SK-N-SH (cell line): ENCODE data around the gene ABCC10. TPM values are rescaled to one million over a fixed set of nuclear protein-coding genes. Genes with fewer than 3 reads are reported as not detected.

Experiments used
- CTCF ChIA-PET: fragments of 300-600, 350-600 bp; formaldehyde crosslinking; extraction: SDS; loops from one replicate; lab custom pipeline; 2021; lab: Yijun Ruan, JAX
- POLR2A ChIA-PET: fragments of 350-600 bp; sonication (Branson Sonifier 250); formaldehyde crosslinking; extraction: SDS; loops from one replicate; lab custom pipeline; 2020; ENCODE audit warnings: antibody characterized with exemption, inconsistent platforms; lab: Yijun Ruan, JAX
- DNase-seq: peaks from one replicate; pipeline ENCODE4 v3.0.0; 2012
- H2AFZ ChIP-seq: fragments of 200-600 bp; sonication (generic); 2 replicates; pipeline ENCODE4 v1.8.1; 2016; ENCODE audit warnings: antibody characterized with exemption, mild to moderate bottlenecking, low read depth
- H3F3A ChIP-seq: fragments of 200-600 bp; sonication (generic); replicated peaks from 2 replicates; pipeline ENCODE3; 2016; ENCODE audit warnings: antibody characterized with exemption, mild to moderate bottlenecking; ENCODE audit not compliant: insufficient read depth
- H3K27ac ChIP-seq, 2 experiments: fragments of 200-500 bp in 1 of 2; fragments of 200-600 bp in 1 of 2; sonication (Bioruptor generic) in 1 of 2; sonication (generic), shearing (Covaris generic) in 1 of 2; 2 replicates each; pipeline versions ENCODE4 v1.5.1 to v1.6.1; 2014 to 2016; ENCODE audit warnings: low read depth in 2 of 2, inconsistent platforms in 1 of 2, low read length in 1 of 2, mild to moderate bottlenecking in 1 of 2, mixed read lengths in 1 of 2
- H3K27me3 ChIP-seq: fragments of 200-600 bp; sonication (generic), shearing (Covaris generic); 2 replicates; pipeline ENCODE4 v1.6.1; 2016; ENCODE audit warnings: mixed run types; ENCODE audit not compliant: insufficient read depth
- H3K36me3 ChIP-seq, 2 experiments: fragments of 200-500 bp in 1 of 2; fragments of 200-600 bp in 1 of 2; sonication (Bioruptor generic) in 1 of 2; sonication (generic) in 1 of 2; replicated peaks in 1 of 2; 2 replicates each; pipeline versions ENCODE3 to v1.5.1; 2014 to 2016; ENCODE audit warnings: low read length in 1 of 2, mild to moderate bottlenecking in 1 of 2; ENCODE audit not compliant: insufficient read depth in 2 of 2, control insufficient read depth in 1 of 2
- H3K4me1 ChIP-seq, 2 experiments: fragments of 200-500 bp in 1 of 2; fragments of 200-600 bp in 1 of 2; sonication (Bioruptor generic) in 1 of 2; sonication (generic), shearing (Covaris generic) in 1 of 2; 2 replicates each; pipeline versions ENCODE4 v1.5.1 to v1.6.1; 2014 to 2016; ENCODE audit warnings: low read depth in 1 of 2, low read length in 1 of 2, mixed run types in 1 of 2; ENCODE audit not compliant: insufficient read depth in 2 of 2, control insufficient read depth in 1 of 2
- H3K4me2 ChIP-seq: fragments of 200-600 bp; sonication (generic), shearing (Covaris generic); 2 replicates; pipeline ENCODE4 v1.6.1; 2017; ENCODE audit warnings: mixed run types
- H3K4me3 ChIP-seq, 2 experiments: fragments of 200-500 bp in 1 of 2; fragments of 200-600 bp in 1 of 2; sonication (Bioruptor generic) in 1 of 2; sonication (generic), shearing (Covaris generic) in 1 of 2; 2 replicates each; pipeline versions ENCODE4 v1.5.1 to v1.8.1; 2014 to 2016; ENCODE audit warnings: low read depth in 2 of 2, inconsistent platforms in 1 of 2, low read length in 1 of 2, mild to moderate bottlenecking in 1 of 2, mixed read lengths in 1 of 2, moderate library complexity in 1 of 2
- H3K79me2 ChIP-seq: fragments of 200-600 bp; sonication (generic); 2 replicates; pipeline ENCODE4 v1.8.1; 2017; ENCODE audit warnings: mild to moderate bottlenecking; ENCODE audit not compliant: insufficient read depth
- H3K9ac ChIP-seq: fragments of 200-600 bp; sonication (generic); 2 replicates; pipeline ENCODE4 v1.6.1; 2017; ENCODE audit warnings: mixed run types
- H3K9me2 ChIP-seq: fragments of 200-600 bp; sonication (generic); 2 replicates; pipeline ENCODE4 v1.6.1; 2017; ENCODE audit warnings: mixed run types
- H3K9me3 ChIP-seq: fragments of 200-600 bp; sonication (generic); 2 replicates; pipeline ENCODE4 v1.6.1; 2017; ENCODE audit warnings: mixed run types, mild to moderate bottlenecking, moderate library complexity
- H4K20me1 ChIP-seq: fragments of 200-600 bp; sonication (generic); 2 replicates; pipeline ENCODE4 v1.6.1; 2017; ENCODE audit warnings: mild to moderate bottlenecking, mixed run types; ENCODE audit not compliant: insufficient read depth
- CTCF ChIP-seq: fragments of 200-600 bp; sonication (generic); IDR thresholded peaks from 2 replicates; pipeline ENCODE4 v1.6.1; 2017; ENCODE audit warnings: antibody characterized with exemption, mild to moderate bottlenecking, moderate library complexity
- EP300 ChIP-seq, 2 experiments: IDR thresholded peaks; 2 replicates each; pipeline versions ENCODE4 v1.4.0 to v1.6.1; 2012; ENCODE audit warnings: borderline replicate concordance in 1 of 2, low read depth in 1 of 2, low read length in 1 of 2
- FOXM1 ChIP-seq: IDR thresholded peaks from 2 replicates; pipeline ENCODE4 v1.4.0; 2012; ENCODE audit warnings: low read depth, mild to moderate bottlenecking
- GABPA ChIP-seq: IDR thresholded peaks from 2 replicates; pipeline ENCODE4 v1.4.0; 2012; ENCODE audit warnings: low read depth, mild to moderate bottlenecking
- IRF3 ChIP-seq: fragments of 150-350 bp; IDR thresholded peaks from 2 replicates; pipeline ENCODE4 v1.6.1; 2016; ENCODE audit warnings: mild to moderate bottlenecking, low read depth, low read length
- JUND ChIP-seq: IDR thresholded peaks from 2 replicates; pipeline ENCODE4 v1.4.0; 2012
- MAX ChIP-seq: IDR thresholded peaks from 2 replicates; pipeline ENCODE4 v1.4.0; 2012; ENCODE audit warnings: low read depth
- NFIC ChIP-seq: IDR thresholded peaks from 2 replicates; pipeline ENCODE4 v1.4.0; 2012; ENCODE audit warnings: borderline replicate concordance
- POLR2AphosphoS5 ChIP-seq: IDR thresholded peaks from 2 replicates; pipeline ENCODE4 v1.6.1; 2012; ENCODE audit warnings: low read depth, low read length
- RAD21 ChIP-seq: IDR thresholded peaks from 2 replicates; pipeline ENCODE4 v1.6.1; 2012; ENCODE audit warnings: mild to moderate bottlenecking, low read length
- REST ChIP-seq: IDR thresholded peaks from 2 replicates; pipeline ENCODE4 v1.6.1; 2012; ENCODE audit warnings: mild to moderate bottlenecking, low read depth, low read length, moderate library complexity
- RFX5 ChIP-seq: IDR thresholded peaks from 2 replicates; pipeline ENCODE4 v1.6.1; 2012; ENCODE audit warnings: mild to moderate bottlenecking, improper control_type of control experiment, low read length
- SMC3 ChIP-seq: IDR thresholded peaks from 2 replicates; pipeline ENCODE4 v1.6.1; 2012; ENCODE audit warnings: low read depth, low read length, improper control_type of control experiment
- TAF1 ChIP-seq: IDR thresholded peaks from 2 replicates; pipeline ENCODE4 v1.6.1; 2012; ENCODE audit warnings: low read depth, mild to moderate bottlenecking, low read length, moderate library complexity, borderline replicate concordance
- TCF12 ChIP-seq: IDR thresholded peaks from 2 replicates; pipeline ENCODE4 v1.4.0; 2012
- YY1 ChIP-seq: IDR thresholded peaks from 2 replicates; pipeline ENCODE4 v1.4.0; 2012; ENCODE audit warnings: low read depth, mild to moderate bottlenecking
- WGBS: methylation state at CpG from one replicate; pipeline ENCODE4 v1.1.6; 2017; ENCODE audit warnings: low lambda C conversion rate; 5-methylcytosine and 5-hydroxymethylcytosine counted together
- polyA plus RNA-seq, 3 experiments: library from polyadenylated mRNA; depleted of rRNA; stranded (reverse); fragments of >200 nt; gene quantifications; 2 replicates each; pipeline ENCODE4 v1.2.3, GENCODE V29; 2012

The ABCC10 gene
- polyA plus RNA-seq, 1 of the 3 experiments (the other 2 are of a cell fraction): 28.3 TPM

- ChIA-PET CTCF (interaction anchor here (0.7 to 2.1 kb wide), 36 partner anchors 9 to 212 kb away, joined by 3 to 32 read pairs (median 4); partner anchors contain the start of genes DLK2, LRRC73 and ZNF318), POLR2A (no interaction called here)
- no peaks in the 10 kb centered on the region for H3K9me2 ChIP-seq
- no peaks in the 10 kb centered on the region; the same call in 1 of the 2 replicates for H3K27me3 ChIP-seq
- no peak overlapping the region for H3K4me2 ChIP-seq
- peak; percentile 52 for DNase-seq
- WGBS: 39% methylated on average over 1 of the region's 1 CpG
- H3K4me1 ChIP-seq: peaks cover 0 to 2% of the 10 kb centered on the region in 2 experiments; a peak in 1 of 4 replicates
- no peaks in the 10 kb centered on the region; the same call in 1 of the 2 replicates for H3K9me3 ChIP-seq
- no peak overlapping the region for H3K4me3 ChIP-seq
- H3K9ac ChIP-seq: no peak overlapping the region
- TF ChIP-seq CTCF (peak; percentile 76), NFIC (no peak), TCF12 (no peak), YY1 (no peak), RAD21 (peak; percentile 77), REST (no peak), POLR2AphosphoS5 (no peak), SMC3 (peak; percentile 6; the same call in 1 of the 2 replicates), RFX5 (no peak)
- no peak overlapping the region for H2AFZ ChIP-seq
- H3K36me3 ChIP-seq: no peaks in the 10 kb centered on the region
- H3K79me2 ChIP-seq: no peaks in the 10 kb centered on the region
- no peaks in the 10 kb centered on the region for H4K20me1 ChIP-seq
- H3F3A ChIP-seq: peaks cover 7% of the 10 kb centered on the region
- H3K27ac ChIP-seq: no peak overlapping the region
Measured at GRCh38 chr6:43386492-43386891, 40.8 kb upstream of the ABCC10 start.

GRCh38 chr6:43389730-43390295, 37.5 kb upstream of the ABCC10 start:
- no peaks in the 10 kb centered on the region for H3F3A ChIP-seq
- H3K79me2 ChIP-seq: no peaks in the 10 kb centered on the region
- no peak overlapping the region for H3K4me2 ChIP-seq
- DNase-seq: no peak
- no peaks in the 10 kb centered on the region for H4K20me1 ChIP-seq
- no peaks in the 10 kb centered on the region; the same call in 1 of the 2 replicates for H3K27me3 ChIP-seq
- ChIA-PET POLR2A (no interaction called here), CTCF (interaction anchor here (1.0 to 2.7 kb wide), 5 partner anchors 8 to 120 kb away, joined by 3 to 12 read pairs (median 5); partner anchors contain the start of gene LRRC73)
- H3K4me1 ChIP-seq: peaks cover 0 to 4% of the 10 kb centered on the region in 2 experiments; a peak in 1 of 4 replicates
- no peak overlapping the region for H3K27ac ChIP-seq
- H3K4me3 ChIP-seq: no peak overlapping the region
- H3K9me3 ChIP-seq: no peaks in the 10 kb centered on the region
- H2AFZ ChIP-seq: no peak overlapping the region
- no peaks in the 10 kb centered on the region for H3K9me2 ChIP-seq
- no peak overlapping the region for H3K9ac ChIP-seq
- WGBS: 78% methylated on average over 6 of the region's 6 CpGs
- no peaks in the 10 kb centered on the region for H3K36me3 ChIP-seq
- TF ChIP-seq TAF1: no peak
- TF ChIP-seq POLR2AphosphoS5: no peak
- no peak for TF ChIP-seq RAD21
- no peak for TF ChIP-seq TCF12
- no peak for TF ChIP-seq SMC3
- no peak for TF ChIP-seq EP300 (IDR thresholded peaks at IDR 0.05; ENCODE audit: borderline replicate concordance in 1 of 2, low read depth in 1 of 2, low read length in 1 of 2)
- no peak for TF ChIP-seq MAX
- TF ChIP-seq FOXM1: no peak
- TF ChIP-seq IRF3: no peak
- TF ChIP-seq JUND: no peak
- TF ChIP-seq GABPA: no peak
- TF ChIP-seq RFX5: no peak
